Measurements from ENCODE around the gene SELPLG.
"Not testable (repeated sequence)": the region's sequence is repeated elsewhere in the genome, so short reads cannot be mapped to it uniquely, and the experiment has no call there.

SELPLG gene

GRCh38 chr12:108620236-108620879 is 13.3 kb downstream of the SELPLG start:
- DNase-seq (ENCODE audit: low spot score): no peak
- TF ChIP-seq CTCF (IDR thresholded peaks at IDR 0.05; ENCODE audit: extremely low read depth, insufficient read depth, missing control alignments): no peak
- in situ Hi-C loops (cut with MboI; ENCODE audit: low pct_unique_long_range_greater_than_20kb, low sequenced_read_pairs, unreplicated experiment): no loop called here

GRCh38 chr12:108619369-108620160 is 14.1 kb downstream of the SELPLG start:
- no peak for DNase-seq (ENCODE audit: low spot score)
- in situ Hi-C loops (cut with MboI; ENCODE audit: low pct_unique_long_range_greater_than_20kb, low sequenced_read_pairs, unreplicated experiment): loop anchor here (5.0 kb wide), 1 partner anchor 52 kb away; no protein-coding TSS in a partner anchor
- TF ChIP-seq CTCF (IDR thresholded peaks at IDR 0.05; ENCODE audit: extremely low read depth, insufficient read depth, missing control alignments): no peak

- not testable (repeated sequence) for DNase-seq (ENCODE audit: low spot score)
- in situ Hi-C loops (cut with MboI; ENCODE audit: low pct_unique_long_range_greater_than_20kb, low sequenced_read_pairs, unreplicated experiment): loop anchor here (5.0 kb wide), 1 partner anchor 52 kb away; no protein-coding TSS in a partner anchor
Observed at GRCh38 chr12:108618953-108619274, 14.8 kb downstream of the SELPLG start.

GRCh38 chr12:108618079-108618952 is 15.4 kb downstream of the SELPLG start:
- DNase-seq (ENCODE audit: low spot score): peak; percentile 74
- in situ Hi-C loops (cut with MboI; ENCODE audit: low pct_unique_long_range_greater_than_20kb, low sequenced_read_pairs, unreplicated experiment): loop anchor here (5.0 kb wide), 1 partner anchor 51 kb away; no protein-coding TSS in a partner anchor
- TF ChIP-seq CTCF (IDR thresholded peaks at IDR 0.05; ENCODE audit: extremely low read depth, insufficient read depth, missing control alignments): peak; percentile 91

GRCh38 chr12:108616941-108617858 is 16.5 kb downstream of the SELPLG start:
- in situ Hi-C loops (cut with MboI; ENCODE audit: low pct_unique_long_range_greater_than_20kb, low sequenced_read_pairs, unreplicated experiment): loop anchor here (5.0 kb wide), 1 partner anchor 50 kb away; no protein-coding TSS in a partner anchor
- peak; percentile 90 for DNase-seq (ENCODE audit: low spot score)
- TF ChIP-seq CTCF (IDR thresholded peaks at IDR 0.05; ENCODE audit: extremely low read depth, insufficient read depth, missing control alignments): peak; percentile 9

GRCh38 chr12:108616359-108616758 is 17.3 kb downstream of the SELPLG start:
- no peak for TF ChIP-seq CTCF (IDR thresholded peaks at IDR 0.05; ENCODE audit: extremely low read depth, insufficient read depth, missing control alignments)
- no peak for DNase-seq (ENCODE audit: low spot score)
- in situ Hi-C loops (cut with MboI; ENCODE audit: low pct_unique_long_range_greater_than_20kb, low sequenced_read_pairs, unreplicated experiment): loop anchor here (5.0 kb wide), 1 partner anchor 49 kb away; no protein-coding TSS in a partner anchor
